B cell (primary cell): ENCODE measurements around the gene SDK1. TPM values are rescaled to one million over a fixed set of nuclear protein-coding genes. Genes with fewer than 3 reads are reported as not detected.

Experiments used
- ATAC-seq: fragments of 200-7000 bp; cut with Tn5 transposase; one replicate; pipeline ENCODE4 v1.10.0; 2021; ENCODE audit warnings: low read depth, mild to moderate bottlenecking, moderate number of reproducible peaks, moderate library complexity
- CTCF ChIA-PET: fragments of 350-600 bp; sonication (Branson Sonifier 250); formaldehyde crosslinking; loops from one replicate; lab custom pipeline; 2021; ENCODE audit warnings: antibody characterized with exemption, inconsistent platforms; lab: Charles Lee
- POLR2A ChIA-PET: fragments of 350-600 bp; sonication (Branson Sonifier 250); formaldehyde crosslinking; loops from one replicate; lab custom pipeline; 2021; ENCODE audit warnings: antibody characterized with exemption; lab: Charles Lee
- DNase-seq: peaks from one replicate; pipeline ENCODE4 v3.0.0; 2013
- H2AFZ ChIP-seq: 2 replicates; pipeline ENCODE4 v1.6.1; 2012; ENCODE audit warnings: mild to moderate bottlenecking, low read depth, low read length; ENCODE audit not compliant: insufficient read depth, poor library complexity, severe bottlenecking
- H3K27ac ChIP-seq, 2 donors: 1 replicate in 1 of 2; 2 replicates in 1 of 2; pipeline ENCODE4 v1.5.1; 2012 to 2013; ENCODE audit warnings: low read length in 2 of 2, mild to moderate bottlenecking in 2 of 2, moderate library complexity in 1 of 2
- H3K27me3 ChIP-seq, 4 experiments: fragments of 200-600 bp in 1 of 4; sonication (generic) in 1 of 4; replicated peaks in 1 of 4; 1 replicate in 2 of 4; 2 replicates in 2 of 4; pipeline versions ENCODE4 v1.6.1 to v1.7.0; 2013 to 2016; ENCODE audit warnings: low read length in 3 of 4, mild to moderate bottlenecking in 2 of 4, mixed read lengths in 1 of 4, moderate library complexity in 1 of 4; ENCODE audit not compliant: insufficient read depth in 4 of 4, control insufficient read depth in 3 of 4; ENCODE audit errors: control extremely low read depth in 1 of 4
- H3K36me3 ChIP-seq, 2 experiments: replicated peaks in 1 of 2; 1 replicate in 1 of 2; 2 replicates in 1 of 2; pipeline versions ENCODE4 v1.6.1 to v1.7.1; 2013; ENCODE audit warnings: low read length in 1 of 2; ENCODE audit not compliant: insufficient read depth in 2 of 2, control insufficient read depth in 1 of 2; ENCODE audit errors: control extremely low read depth in 1 of 2, extremely low read depth in 1 of 2
- H3K4me1 ChIP-seq, 2 donors: fragments of 200-600 bp in 1 of 2; sonication (generic) in 1 of 2; 1 replicate in 1 of 2; 2 replicates in 1 of 2; pipeline versions ENCODE4 v1.5.1 to v1.6.1; 2013 to 2017; ENCODE audit warnings: low read length in 2 of 2; ENCODE audit not compliant: control insufficient read depth in 2 of 2, insufficient read depth in 2 of 2
- H3K4me2 ChIP-seq: replicated peaks from 2 replicates; pipeline ENCODE3; 2012; ENCODE audit warnings: mild to moderate bottlenecking, low read depth, low read length; ENCODE audit not compliant: poor library complexity, severe bottlenecking
- H3K4me3 ChIP-seq, 5 experiments: fragments of 200-600 bp in 1 of 5; sonication (generic) in 1 of 5; 1 replicate in 3 of 5; 2 replicates in 2 of 5; pipeline versions ENCODE4 v1.5.1 to v1.7.0; 2011 to 2016; ENCODE audit warnings: low read length in 4 of 5, mild to moderate bottlenecking in 4 of 5, low read depth in 2 of 5, control low read depth in 1 of 5, moderate library complexity in 1 of 5; ENCODE audit not compliant: insufficient read depth in 1 of 5; ENCODE audit errors: control extremely low read depth in 1 of 5, extremely low read depth in 1 of 5
- H3K79me2 ChIP-seq: fragments of 200-600 bp; sonication (generic); one replicate; pipeline ENCODE4 v1.6.0; 2016; ENCODE audit warnings: low read length; ENCODE audit not compliant: control insufficient read depth, insufficient read depth
- H3K9ac ChIP-seq: fragments of 200-600 bp; sonication (generic); 2 replicates; pipeline ENCODE4 v1.6.1; 2017; ENCODE audit warnings: mild to moderate bottlenecking, low read length, moderate library complexity
- H3K9me3 ChIP-seq, 3 donors: one replicate each; pipeline versions ENCODE4 v1.6.1 to v1.7.1; 2013; ENCODE audit warnings: low read length in 2 of 3; ENCODE audit not compliant: control insufficient read depth in 2 of 3, insufficient read depth in 1 of 3; ENCODE audit errors: control extremely low read depth in 1 of 3
- H4K20me1 ChIP-seq: 2 replicates; pipeline ENCODE4 v1.6.0; 2012; ENCODE audit warnings: mild to moderate bottlenecking, low read length; ENCODE audit not compliant: insufficient read depth, control insufficient read depth, poor library complexity, severe bottlenecking
- H3K27ac Mint-ChIP-seq: one replicate; pipeline ENCODE4 v1.8.0; 2021; ENCODE audit warnings: mixed read lengths
- H3K27me3 Mint-ChIP-seq: one replicate; pipeline ENCODE4 v1.8.0; 2021; ENCODE audit warnings: mixed read lengths
- H3K4me1 Mint-ChIP-seq: one replicate; pipeline ENCODE4 v1.8.0; 2021; ENCODE audit warnings: mixed read lengths
- H3K4me3 Mint-ChIP-seq: one replicate; pipeline ENCODE4 v1.8.0; 2021; ENCODE audit warnings: mixed read lengths
- H3K9me3 Mint-ChIP-seq: one replicate; pipeline ENCODE4 v1.8.0; 2022; ENCODE audit warnings: mixed read lengths; ENCODE audit not compliant: insufficient read depth
- EZH2 ChIP-seq: IDR thresholded peaks from 2 replicates; pipeline ENCODE4 v1.6.1; 2012; ENCODE audit warnings: borderline replicate concordance, low read depth, mild to moderate bottlenecking, moderate library complexity, low read length; ENCODE audit not compliant: insufficient read depth, poor library complexity, severe bottlenecking
- WGBS: methylation state at CpG from one replicate; pipeline ENCODE4 v1.1.5; 2013; ENCODE audit warnings: missing lambda C conversion rate; ENCODE audit not compliant: insufficient coverage; 5-methylcytosine and 5-hydroxymethylcytosine counted together
- intact Hi-C: fragments of 100-400 bp; cut with micrococcal nuclease; formaldehyde crosslinking; loops from one replicate; pipeline ENCODE4 v1.10.0; 2022
- polyA plus RNA-seq: library from polyadenylated mRNA; depleted of rRNA; stranded (reverse); fragments of >200 nt; gene quantifications from 2 replicates; pipeline ENCODE4 v1.2.3, GENCODE V29; 2012
- total RNA-seq, 2 donors: library from RNA; stranded (reverse); fragments of 120-200 nt in 1 of 2; gene quantifications; 1 replicate in 1 of 2; 2 replicates in 1 of 2; pipeline versions ENCODE4 v1.2.3 to v1.2.4, GENCODE V29; 2013 to 2022
- TF ChIP-seq, protein P1 (sequence below): fragments of 200-600 bp; IDR thresholded peaks from one replicate; pipeline ENCODE4 v1.8.0; 2022; ENCODE audit warnings: antibody characterized with exemption, mild to moderate bottlenecking

The SDK1 gene
- total and polyA plus RNA-seq, 2 donors (not counting 1 experiment from before 2014, with no cell fraction given), result 0.73 to 2.0 TPM

DNA sequence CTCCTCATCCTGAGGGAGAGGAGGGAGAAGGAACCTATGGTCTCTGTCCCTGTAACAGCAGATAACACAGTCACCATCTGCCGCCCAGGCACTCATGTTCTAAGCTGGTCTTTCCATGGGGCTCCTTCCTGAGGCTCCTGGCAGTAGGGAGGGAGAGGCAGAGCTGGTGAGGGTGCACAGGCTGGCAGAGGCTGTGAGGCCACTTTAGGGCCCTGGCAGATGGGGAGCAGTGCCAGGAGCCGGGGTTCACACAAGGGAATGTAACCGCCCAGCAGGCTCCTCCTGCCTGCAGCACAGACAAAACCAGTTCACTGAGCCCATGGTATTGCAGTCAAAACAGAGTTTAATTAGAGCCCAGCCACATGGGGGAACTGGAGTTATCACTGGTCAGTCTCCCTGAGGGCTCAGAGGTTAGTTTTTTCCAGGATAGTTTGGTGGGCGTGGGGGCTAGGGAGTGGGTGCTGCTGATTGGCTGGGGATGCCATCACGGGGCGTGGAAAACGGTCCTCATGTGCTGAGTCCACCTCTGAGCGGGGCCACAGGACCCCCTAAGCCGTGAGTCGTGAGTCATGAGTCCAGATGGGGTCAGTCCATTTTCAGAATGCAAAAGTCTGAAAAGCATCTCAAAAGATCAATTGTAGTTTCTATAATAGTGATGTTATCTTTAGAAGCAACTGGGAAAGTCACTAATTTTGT, 881.7 kb downstream of the SDK1 start:
- Histone ChIP-seq H3K4me1 (no peaks in the 10 kb centered on the region), H3K36me3 (no peaks in the 10 kb centered on the region), H3K9ac (no peak overlapping the region), H4K20me1 (no peaks in the 10 kb centered on the region), H3K27me3 (no peaks in the 10 kb centered on the region), H3K4me3 (no peak overlapping the region), H3K9me3 (peaks cover 0 to 49% (median 0%) of the 10 kb centered on the region in 3 donors), H3K79me2 (no peaks in the 10 kb centered on the region), H3K27ac (no peak overlapping the region), H3K4me2 (no peak overlapping the region), H2AFZ (no peak overlapping the region)
- CTCF ChIA-PET, result no interaction called here
- H3K27ac Mint-ChIP-seq, result no peak overlapping the region
- no peaks in the 10 kb centered on the region for H3K27me3 Mint-ChIP-seq
- H3K4me3 Mint-ChIP-seq, result no peak overlapping the region
- DNase-seq (no peak), ATAC-seq (no peak)
- intact Hi-C loops, result no loop called here
- WGBS, result 92% methylated on average over 7 of the region's 10 CpGs
- H3K4me1 Mint-ChIP-seq, result no peaks in the 10 kb centered on the region
- POLR2A ChIA-PET, result no interaction called here
- H3K9me3 Mint-ChIP-seq, result peaks cover 3% of the 10 kb centered on the region
- TF ChIP-seq, protein P1, sequence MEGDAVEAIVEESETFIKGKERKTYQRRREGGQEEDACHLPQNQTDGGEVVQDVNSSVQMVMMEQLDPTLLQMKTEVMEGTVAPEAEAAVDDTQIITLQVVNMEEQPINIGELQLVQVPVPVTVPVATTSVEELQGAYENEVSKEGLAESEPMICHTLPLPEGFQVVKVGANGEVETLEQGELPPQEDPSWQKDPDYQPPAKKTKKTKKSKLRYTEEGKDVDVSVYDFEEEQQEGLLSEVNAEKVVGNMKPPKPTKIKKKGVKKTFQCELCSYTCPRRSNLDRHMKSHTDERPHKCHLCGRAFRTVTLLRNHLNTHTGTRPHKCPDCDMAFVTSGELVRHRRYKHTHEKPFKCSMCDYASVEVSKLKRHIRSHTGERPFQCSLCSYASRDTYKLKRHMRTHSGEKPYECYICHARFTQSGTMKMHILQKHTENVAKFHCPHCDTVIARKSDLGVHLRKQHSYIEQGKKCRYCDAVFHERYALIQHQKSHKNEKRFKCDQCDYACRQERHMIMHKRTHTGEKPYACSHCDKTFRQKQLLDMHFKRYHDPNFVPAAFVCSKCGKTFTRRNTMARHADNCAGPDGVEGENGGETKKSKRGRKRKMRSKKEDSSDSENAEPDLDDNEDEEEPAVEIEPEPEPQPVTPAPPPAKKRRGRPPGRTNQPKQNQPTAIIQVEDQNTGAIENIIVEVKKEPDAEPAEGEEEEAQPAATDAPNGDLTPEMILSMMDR, result no peak
- TF ChIP-seq EZH2, result no peak

DNA sequence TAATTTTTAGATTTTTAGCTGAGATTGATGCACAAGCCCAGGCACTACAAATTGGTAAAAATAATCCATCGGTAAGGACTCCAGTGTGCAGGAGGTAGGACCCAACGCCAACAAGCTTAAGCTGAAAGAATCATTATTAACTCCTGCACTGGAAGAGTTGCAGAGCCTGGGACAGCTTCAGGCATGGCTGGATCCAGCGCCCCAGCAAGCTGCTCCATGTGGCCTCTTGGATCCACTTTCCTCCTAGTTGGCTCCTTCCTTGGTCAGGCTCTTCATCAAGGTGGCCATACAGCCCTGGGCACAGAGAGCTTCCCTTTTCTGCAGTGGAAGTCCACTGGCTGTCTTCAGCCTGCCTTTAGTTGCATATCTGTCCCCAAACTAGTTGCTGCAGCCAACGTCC, 883.6 kb downstream of the SDK1 start:
- ChIA-PET CTCF (no interaction called here), POLR2A (no interaction called here)
- 79% methylated on average over 4 of the region's 4 CpGs for WGBS
- H3K79me2 ChIP-seq, result no peaks in the 10 kb centered on the region
- no peak overlapping the region for H3K27ac ChIP-seq
- Mint-ChIP-seq H3K9me3 (peaks cover 3% of the 10 kb centered on the region), H3K4me1 (no peaks in the 10 kb centered on the region), H3K27ac (no peak overlapping the region), H3K27me3 (no peaks in the 10 kb centered on the region), H3K4me3 (no peak overlapping the region)
- H3K4me3 ChIP-seq, result no peak overlapping the region
- no peaks in the 10 kb centered on the region for H4K20me1 ChIP-seq
- intact Hi-C loops, result no loop called here
- no peak overlapping the region for H3K9ac ChIP-seq
- H3K4me1 ChIP-seq, result no peaks in the 10 kb centered on the region
- ATAC-seq (no peak), DNase-seq (no peak)
- H3K36me3 ChIP-seq, result no peaks in the 10 kb centered on the region
- TF ChIP-seq, protein P1, result no peak
- TF ChIP-seq EZH2, result no peak
- H3K4me2 ChIP-seq, result no peak overlapping the region
- no peak overlapping the region for H2AFZ ChIP-seq
- H3K27me3 ChIP-seq, result no peaks in the 10 kb centered on the region
- peaks cover 0 to 41% (median 0%) of the 10 kb centered on the region in 3 donors for H3K9me3 ChIP-seq
